HG03442 (cell line): ENCODE data around the gene TNN.
A peak's percentile ranks its signal among the peaks of the same experiment; 100 is the strongest.
"Not testable (repeated sequence)": the region's sequence is repeated elsewhere in the genome, so short reads cannot be mapped to it uniquely, and the experiment has no call there.

Experiments
- ATAC-seq: cut with Tn5 transposase; IDR thresholded peaks from one replicate; pipeline ENCODE4 v1.9.1; 2021; ENCODE audit warnings: mild to moderate bottlenecking, moderate library complexity; ENCODE audit not compliant: unreplicated experiment

TNN gene

GRCh38 chr1:175108331-175108820 lies 40.7 kb downstream of the TNN start:
- ATAC-seq, result not testable (repeated sequence)

DNA sequence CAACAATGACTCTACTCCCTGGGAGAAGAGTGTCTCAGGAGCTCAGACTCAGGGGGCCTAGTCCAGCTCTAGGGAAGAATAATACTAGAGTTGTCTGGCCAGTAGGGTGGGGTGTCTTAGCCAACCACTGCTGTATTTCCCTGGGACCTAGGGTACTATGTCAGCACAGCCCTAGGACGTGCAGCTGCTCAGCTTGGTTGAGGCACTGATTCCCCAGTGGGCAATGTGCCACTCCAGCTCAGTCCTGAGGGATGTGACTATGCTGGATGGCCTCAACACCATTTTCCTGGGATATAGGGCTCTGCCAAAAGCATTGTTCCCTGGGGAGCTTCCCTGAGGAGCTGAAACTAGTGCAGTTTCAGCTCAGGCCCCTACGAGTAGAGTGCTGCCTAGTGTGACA lies 47.4 kb downstream of the TNN start:
- ATAC-seq, result no peak

- no peak for ATAC-seq
Measured at GRCh38 chr1:175116210-175116798, 48.7 kb downstream of the TNN start.

DNA sequence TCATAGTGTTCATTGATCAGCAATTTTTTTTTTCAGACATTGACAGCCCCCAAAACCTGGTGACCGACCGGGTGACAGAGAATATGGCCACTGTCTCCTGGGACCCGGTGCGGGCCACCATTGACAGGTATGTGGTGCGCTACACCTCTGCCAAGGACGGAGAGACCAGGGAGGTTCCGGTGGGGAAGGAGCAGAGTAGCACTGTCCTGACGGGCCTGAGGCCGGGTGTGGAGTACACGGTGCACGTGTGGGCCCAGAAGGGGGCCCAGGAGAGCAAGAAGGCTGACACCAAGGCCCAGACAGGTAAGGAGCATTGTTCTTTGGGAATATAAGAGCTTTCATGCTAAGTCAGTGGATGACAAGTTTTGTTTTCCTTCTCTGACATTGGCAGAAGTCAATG lies 49.3 kb downstream of the TNN start:
- no peak for ATAC-seq

DNA sequence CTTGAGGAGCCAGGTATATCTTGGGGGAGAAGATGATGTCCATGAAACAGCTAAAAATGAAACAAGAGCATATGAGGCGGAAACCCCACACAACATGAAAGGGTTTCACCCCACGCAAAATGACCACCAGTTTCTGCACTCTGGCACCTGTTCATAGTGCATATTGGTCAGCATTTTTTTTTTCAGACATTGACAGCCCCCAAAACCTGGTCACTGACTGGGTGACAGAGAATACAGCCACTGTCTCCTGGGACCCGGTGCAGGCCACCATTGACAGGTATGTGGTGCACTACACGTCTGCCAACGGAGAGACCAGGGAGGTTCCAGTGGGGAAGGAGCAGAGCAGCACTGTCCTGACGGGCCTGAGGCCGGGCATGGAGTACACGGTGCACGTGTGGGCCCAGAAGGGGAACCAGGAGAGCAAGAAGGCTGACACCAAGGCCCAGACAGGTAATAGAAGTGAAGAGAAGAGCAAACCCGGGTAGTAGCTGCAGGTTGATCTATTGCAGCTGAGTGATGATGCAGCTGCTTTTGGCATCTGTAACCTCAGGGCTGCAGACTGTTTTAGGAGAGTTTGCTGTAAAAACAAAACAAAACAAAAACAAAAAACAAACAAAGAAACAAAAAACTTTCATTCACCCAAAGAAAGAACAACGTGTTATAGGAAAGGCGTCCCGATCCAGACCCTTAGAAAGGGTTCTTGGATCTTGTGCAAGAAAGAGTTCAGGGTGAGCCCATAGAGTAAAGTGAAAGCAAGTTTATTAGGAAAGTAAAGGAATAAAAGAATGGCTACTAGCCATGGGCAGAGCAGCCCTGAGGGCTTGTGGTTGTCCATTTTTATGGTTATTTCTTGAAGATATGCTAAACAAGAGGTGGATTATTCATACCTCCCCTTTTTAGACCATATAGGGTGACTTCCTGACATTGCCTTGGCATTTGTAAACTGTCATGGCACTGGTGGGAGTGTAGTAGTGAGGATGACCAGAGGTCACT lies 51.0 kb downstream of the TNN start:
- peak; percentile 51 for ATAC-seq

DNA sequence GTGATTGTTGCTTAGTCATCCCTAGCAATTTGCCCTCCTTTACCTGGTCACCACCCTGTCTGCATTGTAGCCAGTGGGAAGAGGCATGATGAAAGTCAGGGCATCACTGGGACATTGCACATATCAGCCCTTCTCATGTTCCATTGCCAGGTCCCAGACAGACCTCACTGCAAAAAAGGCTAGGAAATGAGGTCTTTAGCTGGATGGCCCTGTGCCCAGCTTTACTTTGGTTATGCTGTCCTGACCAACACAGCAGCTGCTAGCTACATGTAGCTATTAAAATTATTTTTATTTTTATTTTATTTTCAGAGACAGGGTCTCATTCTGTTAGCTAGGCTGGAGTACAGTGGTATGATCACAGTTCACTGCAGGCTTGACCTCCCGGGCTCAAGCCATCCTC lies 52.9 kb downstream of the TNN start:
- no peak for ATAC-seq

- ATAC-seq, result no peak
Measured at GRCh38 chr1:175124861-175125260, 57.2 kb downstream of the TNN start.

GRCh38 chr1:175126347-175126746 lies 58.7 kb downstream of the TNN start:
- ATAC-seq, result no peak

GRCh38 chr1:175127565-175127964 lies 59.9 kb downstream of the TNN start:
- no peak for ATAC-seq

DNA sequence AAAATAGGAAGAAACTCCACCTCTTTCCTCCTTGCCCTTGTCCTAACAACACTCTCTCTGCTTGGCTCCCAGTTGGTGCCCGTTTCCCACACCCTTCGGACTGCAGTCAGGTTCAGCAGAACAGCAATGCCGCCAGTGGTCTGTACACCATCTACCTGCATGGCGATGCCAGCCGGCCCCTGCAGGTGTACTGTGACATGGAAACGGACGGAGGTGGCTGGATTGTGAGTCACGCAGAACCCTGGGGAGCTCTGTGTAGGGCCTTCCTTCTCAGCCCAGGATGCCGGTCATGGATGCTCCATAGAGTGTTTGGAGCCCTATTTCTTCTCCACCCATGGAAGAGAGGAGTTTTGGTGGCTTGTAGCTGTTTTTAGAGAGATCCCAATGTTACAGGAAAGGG lies 60.9 kb downstream of the TNN start:
- no peak for ATAC-seq

DNA sequence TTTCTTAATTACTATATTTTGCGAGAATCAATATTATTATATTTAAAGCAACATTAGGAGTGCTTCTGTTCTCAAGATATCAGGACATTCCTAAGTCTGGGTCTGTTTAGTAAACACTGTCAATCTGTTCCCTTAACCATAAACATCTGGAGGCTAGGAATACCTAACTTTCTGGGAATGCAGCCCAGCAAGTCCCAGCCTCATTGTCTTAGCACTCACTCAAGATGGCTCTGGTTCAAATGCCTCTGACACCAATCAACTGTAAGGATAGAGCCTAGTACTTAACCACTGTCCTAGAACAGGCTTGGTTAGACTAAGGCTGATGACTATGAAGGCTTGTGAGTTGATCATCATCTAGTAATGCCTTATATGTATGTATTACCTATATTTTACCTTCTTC lies 61.5 kb downstream of the TNN start:
- ATAC-seq, result no peak

- no peak for ATAC-seq
Measured at GRCh38 chr1:175129644-175129996, 62.0 kb downstream of the TNN start.

DNA sequence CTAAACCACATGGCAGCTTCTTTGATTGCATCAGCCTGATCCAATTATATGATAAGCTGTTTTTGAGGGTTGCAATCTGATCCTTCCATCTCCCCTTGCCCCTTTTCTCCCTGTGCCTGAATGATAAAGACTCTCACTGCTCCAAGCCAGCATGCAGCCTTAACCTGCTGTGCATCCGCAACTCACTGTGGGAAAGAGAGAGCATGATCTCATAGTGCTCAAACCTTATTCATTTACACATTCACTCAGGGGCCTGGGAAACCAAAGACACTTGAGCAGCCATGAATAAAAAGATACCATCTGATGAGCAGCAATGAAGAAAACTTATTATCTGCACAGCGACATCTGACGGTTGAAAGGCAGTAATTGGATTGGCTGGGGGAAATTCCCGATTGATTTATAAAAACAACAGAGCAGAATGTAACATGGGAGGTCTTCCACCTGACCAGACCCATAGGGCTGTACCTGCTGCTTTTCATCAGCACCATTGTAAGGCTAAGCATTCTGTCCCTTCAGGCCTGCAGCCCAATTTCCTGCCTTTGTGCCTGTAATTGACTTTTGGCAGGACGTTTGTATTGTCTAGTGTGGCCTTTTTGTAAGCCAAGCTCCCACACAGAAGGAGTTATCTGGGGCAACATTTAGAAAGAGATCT lies 62.5 kb downstream of the TNN start:
- ATAC-seq, result no peak

- no peak for ATAC-seq
Measured at GRCh38 chr1:175130649-175131045, 63.0 kb downstream of the TNN start.

- ATAC-seq, result no peak
Measured at GRCh38 chr1:175131095-175131494, 63.5 kb downstream of the TNN start.

DNA sequence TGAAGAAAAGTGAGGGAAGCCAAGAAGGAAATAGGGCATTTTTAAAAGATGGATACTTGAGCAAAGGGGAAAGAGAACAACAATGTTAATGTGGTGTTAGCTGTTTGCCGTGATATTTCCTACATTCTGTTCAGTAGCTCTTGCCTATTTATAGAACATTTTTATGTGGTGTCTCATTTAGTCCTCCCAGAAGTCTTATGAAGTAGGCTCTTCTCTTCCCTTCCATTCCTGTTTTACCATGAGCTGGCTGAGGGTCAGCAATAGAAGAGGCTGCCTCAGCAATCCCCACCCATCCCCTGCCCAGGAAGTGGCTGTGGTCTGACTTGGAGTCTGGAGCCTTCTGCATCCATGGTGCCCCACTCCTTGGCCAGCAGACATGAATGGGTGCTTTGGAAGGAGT lies 64.8 kb downstream of the TNN start:
- ATAC-seq, result no peak

DNA sequence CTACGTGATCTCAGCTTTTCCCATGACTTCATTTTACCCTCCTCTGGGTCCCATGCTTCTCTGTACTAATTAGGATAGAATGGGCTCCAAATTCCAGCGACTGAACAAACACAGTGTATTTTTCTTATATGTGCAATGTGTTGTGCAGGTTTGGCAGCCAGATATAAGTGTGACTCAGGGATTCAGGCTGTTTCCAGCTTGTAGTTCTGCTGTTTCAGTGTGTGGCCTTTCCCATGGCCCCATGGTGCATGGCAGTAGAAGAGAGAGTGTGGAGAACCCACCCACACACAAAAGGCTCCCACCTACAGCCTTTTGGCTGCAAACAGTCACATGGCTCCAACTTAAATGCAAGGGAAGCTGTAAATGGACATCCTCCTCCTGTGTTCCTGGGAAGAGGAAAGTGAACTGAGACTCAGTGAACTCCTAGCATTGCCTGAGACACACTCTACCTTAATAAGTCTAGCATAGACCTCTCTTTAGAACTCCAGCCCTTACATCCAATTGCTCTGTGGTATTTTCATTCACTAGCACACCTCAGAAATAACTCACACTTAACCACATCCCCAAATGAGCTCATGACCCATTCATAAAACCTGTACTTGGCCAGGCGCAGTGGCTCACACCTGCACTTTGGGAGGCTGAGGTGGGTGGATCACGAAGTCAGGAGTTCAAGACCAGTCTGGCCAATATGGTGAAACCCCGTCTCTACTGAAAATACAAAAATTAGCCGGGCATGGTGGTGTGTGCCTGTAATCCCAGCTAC lies 66.2 kb downstream of the TNN start:
- ATAC-seq, result peak; percentile 50

GRCh38 chr1:175134500-175134899 lies 66.9 kb downstream of the TNN start:
- ATAC-seq, result no peak

DNA sequence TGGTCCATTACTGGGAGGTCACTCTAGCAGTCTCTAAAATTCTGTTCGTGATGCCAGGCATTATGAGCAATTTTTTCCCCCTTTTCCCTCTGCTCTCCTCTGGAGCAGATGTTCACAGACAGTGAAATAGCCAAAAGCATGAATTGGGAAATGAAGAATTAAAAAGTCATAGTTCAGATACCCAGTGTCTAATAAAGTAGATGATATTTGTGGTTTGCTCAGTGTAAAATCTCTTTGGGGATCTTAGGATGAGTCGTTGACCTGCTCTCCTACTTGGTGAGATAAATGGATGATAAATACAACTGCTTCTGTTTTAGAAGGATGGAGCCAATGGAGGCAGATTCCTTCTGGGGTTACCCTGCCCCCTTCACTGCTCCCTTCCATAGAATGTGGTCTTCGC lies 68.6 kb downstream of the TNN start:
- ATAC-seq, result no peak

GRCh38 chr1:175137369-175137768 lies 69.7 kb downstream of the TNN start:
- no peak for ATAC-seq

GRCh38 chr1:175138579-175138978 lies 70.9 kb downstream of the TNN start:
- ATAC-seq, result no peak
